Keratinocyte (primary cell): ENCODE results near the gene TBC1D10B. TPM values are rescaled to one million over a fixed set of nuclear protein-coding genes. Genes with fewer than 3 reads are reported as not detected.

Experiments
- DNase-seq: peaks from one replicate; pipeline ENCODE4 v3.0.0-alpha.2; 2011; ENCODE audit warnings: low read depth, missing footprints, low spot score
- FAIRE-seq: peaks from 2 replicates; lab custom pipeline; 2011; peaks lifted over from hg19 to GRCh38; lab: Jason Lieb, UNC
- H2AFZ ChIP-seq: 2 replicates; pipeline ENCODE4 v1.6.0; 2012; ENCODE audit warnings: low read length, control low read depth, inconsistent platforms; ENCODE audit not compliant: control insufficient read depth
- H3K27ac ChIP-seq: 2 replicates; pipeline ENCODE4 v1.5.1; 2011; ENCODE audit warnings: low read length; ENCODE audit not compliant: control insufficient read depth, insufficient read depth
- H3K27me3 ChIP-seq: 3 replicates; pipeline ENCODE4 v1.6.0; 2011; ENCODE audit warnings: low read length; ENCODE audit not compliant: control insufficient read depth, insufficient read depth; ENCODE audit errors: extremely low read depth
- H3K36me3 ChIP-seq, 2 experiments: 2 replicates in 1 of 2; 3 replicates in 1 of 2; pipeline ENCODE4 v1.5.1; 2011; ENCODE audit warnings: low read length in 2 of 2, mild to moderate bottlenecking in 1 of 2; ENCODE audit not compliant: control insufficient read depth in 2 of 2, insufficient read depth in 2 of 2; ENCODE audit errors: extremely low read depth in 1 of 2
- H3K4me1 ChIP-seq: 3 replicates; pipeline ENCODE4 v1.5.1; 2011; ENCODE audit warnings: low read length; ENCODE audit not compliant: control insufficient read depth, insufficient read depth; ENCODE audit errors: extremely low read depth
- H3K4me2 ChIP-seq: 3 replicates; pipeline ENCODE4 v1.6.0; 2011; ENCODE audit warnings: low read depth, low read length; ENCODE audit not compliant: control insufficient read depth, insufficient read depth; ENCODE audit errors: extremely low read depth
- H3K4me3 ChIP-seq, 3 experiments: fragments of 200-600 bp in 1 of 3; sonication (generic) in 1 of 3; 2 replicates in 2 of 3; 3 replicates in 1 of 3; pipeline ENCODE4 v1.5.1; 2011 to 2016; ENCODE audit warnings: low read length in 3 of 3, mild to moderate bottlenecking in 3 of 3, control low read depth in 2 of 3, inconsistent platforms in 1 of 3, low read depth in 1 of 3, mixed read lengths in 1 of 3, mixed run types in 1 of 3, moderate library complexity in 1 of 3; ENCODE audit not compliant: control insufficient read depth in 2 of 3, insufficient read depth in 2 of 3; ENCODE audit errors: extremely low read depth in 1 of 3
- H3K79me2 ChIP-seq: 2 replicates; pipeline ENCODE4 v1.6.0; 2012; ENCODE audit warnings: low read length; ENCODE audit not compliant: control insufficient read depth, insufficient read depth
- H3K9ac ChIP-seq: 3 replicates; pipeline ENCODE4 v1.6.0; 2011; ENCODE audit warnings: low read length; ENCODE audit not compliant: control insufficient read depth, insufficient read depth; ENCODE audit errors: extremely low read depth
- H3K9me1 ChIP-seq: 3 replicates; pipeline ENCODE4 v1.6.0; 2011; ENCODE audit warnings: low read length; ENCODE audit not compliant: control insufficient read depth, insufficient read depth; ENCODE audit errors: extremely low read depth
- H3K9me3 ChIP-seq: 2 replicates; pipeline ENCODE4 v1.5.1; 2012; ENCODE audit warnings: low read depth, low read length; ENCODE audit not compliant: control insufficient read depth
- H4K20me1 ChIP-seq: 3 replicates; pipeline ENCODE4 v1.6.0; 2011; ENCODE audit warnings: low read length; ENCODE audit not compliant: control insufficient read depth, insufficient read depth; ENCODE audit errors: extremely low read depth
- EZH2 ChIP-seq: IDR thresholded peaks from one replicate; pipeline ENCODE4 v1.6.1; 2012; ENCODE audit warnings: inconsistent platforms, mild to moderate bottlenecking, low read length, moderate library complexity
- dilution Hi-C: fragments of 300-500 bp; cut with MboI; formaldehyde crosslinking; loops from one replicate; pipeline ENCODE4 v1.7.0; 2020; ENCODE audit warnings: low sequenced_read_pairs; ENCODE audit not compliant: extremely low pct_ligation_motif_present
- polyA plus RNA-seq, 5 experiments: library from polyadenylated mRNA; depleted of rRNA in 3 of 5; stranded (reverse) in 3 of 5; stranded (forward) in 1 of 5; unstranded in 1 of 5; fragments of >200 nt; gene quantifications; 1 replicate in 1 of 5; 2 replicates in 3 of 5; 3 replicates in 1 of 5; pipeline versions ENCODE4 v1.2.1 to v1.2.3, GENCODE V29; 2011 to 2012; ENCODE audit warnings: missing spikeins in 2 of 5, low read depth in 1 of 5, low replicate concordance in 1 of 5
- TF ChIP-seq, protein P1 (sequence below), 3 experiments: IDR thresholded peaks in 1 of 3; conservative IDR thresholded peaks in 1 of 3; optimal IDR thresholded peaks in 1 of 3; 2 replicates in 2 of 3; 3 replicates in 1 of 3; pipeline versions ENCODE3 to v1.5.1; 2011; ENCODE audit warnings: low read length in 3 of 3, mild to moderate bottlenecking in 3 of 3, moderate library complexity in 2 of 3, control low read depth in 1 of 3, inconsistent platforms in 1 of 3; ENCODE audit not compliant: insufficient read depth in 2 of 3; ENCODE audit errors: extremely low read depth in 1 of 3

TBC1D10B gene
- polyA plus RNA-seq, 1 donor (not counting 4 experiments of a cell fraction or from before 2014, with no cell fraction given): 8.6 TPM

DNA sequence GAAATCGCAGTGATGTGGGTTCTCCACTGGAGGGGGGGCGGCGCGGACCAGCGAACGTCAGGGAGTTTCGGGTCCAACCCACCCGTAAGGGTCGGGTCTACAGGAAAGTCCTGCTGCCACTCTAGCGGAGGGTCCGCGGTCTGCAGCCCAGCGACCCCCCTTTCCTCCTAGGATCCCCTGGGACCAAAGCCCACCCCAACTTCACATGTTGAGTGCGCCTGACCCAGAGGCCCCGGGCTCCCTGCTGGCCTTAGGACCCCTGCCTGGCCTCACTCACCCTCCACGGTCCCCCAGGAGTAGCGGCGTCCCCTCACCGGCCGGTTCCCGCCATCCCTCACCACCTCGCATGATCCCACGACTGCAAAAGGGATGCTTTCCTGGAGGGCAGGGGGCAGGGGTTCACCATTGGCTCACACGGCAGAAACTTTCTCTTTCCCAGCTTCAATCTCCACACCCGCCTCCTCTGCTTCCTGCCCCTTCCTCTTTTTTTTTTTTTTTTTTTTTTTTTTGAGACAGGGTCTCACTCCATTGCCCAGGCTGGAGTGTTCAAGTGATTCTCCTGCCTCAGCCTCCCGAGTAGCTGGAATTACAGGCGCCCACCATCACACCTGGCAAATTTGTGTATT is 9.0 kb upstream of the TBC1D10B start:
- Histone ChIP-seq H3K79me2 (no peaks in the 10 kb centered on the region), H3K27me3 (no peaks in the 10 kb centered on the region), H3K9ac (peak overlapping the region; percentile 89), H4K20me1 (no peaks in the 10 kb centered on the region), H3K4me3 (peak overlapping the region; percentile 22 to 81 (median 49)), H3K9me1 (no peaks in the 10 kb centered on the region), H3K27ac (peak overlapping the region; percentile 67), H3K4me2 (peak overlapping the region; percentile 71), H2AFZ (peak overlapping the region; percentile 92), H3K36me3 (peaks cover 0 to 2% of the 10 kb centered on the region in 2 experiments), H3K4me1 (peaks cover 9% of the 10 kb centered on the region), H3K9me3 (no peaks in the 10 kb centered on the region)
- FAIRE-seq (no peak), DNase-seq (no peak)
- TF ChIP-seq, protein P1, sequence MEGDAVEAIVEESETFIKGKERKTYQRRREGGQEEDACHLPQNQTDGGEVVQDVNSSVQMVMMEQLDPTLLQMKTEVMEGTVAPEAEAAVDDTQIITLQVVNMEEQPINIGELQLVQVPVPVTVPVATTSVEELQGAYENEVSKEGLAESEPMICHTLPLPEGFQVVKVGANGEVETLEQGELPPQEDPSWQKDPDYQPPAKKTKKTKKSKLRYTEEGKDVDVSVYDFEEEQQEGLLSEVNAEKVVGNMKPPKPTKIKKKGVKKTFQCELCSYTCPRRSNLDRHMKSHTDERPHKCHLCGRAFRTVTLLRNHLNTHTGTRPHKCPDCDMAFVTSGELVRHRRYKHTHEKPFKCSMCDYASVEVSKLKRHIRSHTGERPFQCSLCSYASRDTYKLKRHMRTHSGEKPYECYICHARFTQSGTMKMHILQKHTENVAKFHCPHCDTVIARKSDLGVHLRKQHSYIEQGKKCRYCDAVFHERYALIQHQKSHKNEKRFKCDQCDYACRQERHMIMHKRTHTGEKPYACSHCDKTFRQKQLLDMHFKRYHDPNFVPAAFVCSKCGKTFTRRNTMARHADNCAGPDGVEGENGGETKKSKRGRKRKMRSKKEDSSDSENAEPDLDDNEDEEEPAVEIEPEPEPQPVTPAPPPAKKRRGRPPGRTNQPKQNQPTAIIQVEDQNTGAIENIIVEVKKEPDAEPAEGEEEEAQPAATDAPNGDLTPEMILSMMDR (optimal IDR thresholded peaks at IDR 0.05 in 1 of 3, IDR thresholded peaks at IDR 0.05 in 1 of 3, conservative IDR thresholded peaks at IDR 0.05 in 1 of 3; ENCODE audit: extremely low read depth in 1 of 3, insufficient read depth in 2 of 3, low read length in 3 of 3): no peak
- no peak for TF ChIP-seq EZH2
- dilution Hi-C loops: no loop called here

DNA sequence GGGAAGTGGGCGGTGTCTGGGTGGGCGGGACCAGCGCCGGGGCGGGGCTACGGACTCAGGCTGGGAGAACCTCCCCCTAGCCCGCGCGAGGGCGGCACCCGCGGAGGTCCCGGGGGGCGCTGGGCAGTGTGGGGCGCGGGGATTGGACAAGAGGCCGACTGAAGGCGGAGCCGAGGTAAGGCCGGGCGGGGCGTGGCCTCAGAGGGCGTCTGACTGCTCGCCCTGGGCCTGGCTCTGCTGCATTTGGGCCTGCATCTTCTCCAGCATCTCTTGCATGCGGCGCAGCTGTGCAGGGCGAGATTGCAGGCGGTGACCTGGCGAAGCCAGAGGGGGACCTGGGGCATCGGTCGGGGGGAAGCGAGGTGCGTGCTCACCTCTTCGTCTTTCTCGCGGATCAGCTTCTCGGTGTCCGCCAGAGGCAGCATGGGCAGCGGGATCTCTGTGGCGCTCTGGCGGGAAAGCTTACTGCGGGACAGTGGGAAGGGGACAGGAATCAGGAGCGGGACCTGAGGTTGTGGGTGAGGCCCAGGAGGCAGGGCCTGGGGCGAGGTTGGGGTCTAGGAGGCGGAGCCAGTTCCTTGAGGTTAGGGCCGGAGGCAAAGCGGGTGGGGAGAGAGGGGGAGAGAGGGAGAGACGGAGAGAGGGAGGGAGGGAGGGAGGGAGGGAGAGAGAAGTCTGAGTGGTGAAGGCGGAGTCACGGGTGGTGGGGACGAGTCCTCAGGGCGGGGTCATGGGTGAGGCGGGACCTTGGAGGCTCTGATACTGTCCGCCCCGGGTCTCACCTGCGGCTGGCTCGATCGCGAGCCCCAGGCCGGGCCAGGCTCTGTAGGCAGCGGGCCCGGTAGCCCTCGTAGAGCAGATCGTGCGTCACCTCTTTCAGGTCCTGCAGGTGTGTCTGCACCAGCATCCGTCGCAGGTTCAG is 8.2 kb upstream of the TBC1D10B start:
- no peak for DNase-seq

More for the DNA sequence above, 8.2 kb upstream of the TBC1D10B start:
- Histone ChIP-seq H3K27ac (peak overlapping the region; percentile 90), H3K79me2 (no peaks in the 10 kb centered on the region), H3K36me3 (peaks cover 0 to 2% of the 10 kb centered on the region in 2 experiments), H3K9me1 (no peaks in the 10 kb centered on the region), H3K9me3 (no peaks in the 10 kb centered on the region), H3K4me3 (peak overlapping the region; percentile 42 to 81 (median 77)), H3K27me3 (no peaks in the 10 kb centered on the region), H2AFZ (peak overlapping the region; percentile 92), H4K20me1 (no peaks in the 10 kb centered on the region), H3K9ac (peak overlapping the region; percentile 89), H3K4me1 (peaks cover 9% of the 10 kb centered on the region), H3K4me2 (peak overlapping the region; percentile 71)
- TF ChIP-seq, protein P1 (optimal IDR thresholded peaks at IDR 0.05 in 1 of 3, IDR thresholded peaks at IDR 0.05 in 1 of 3, conservative IDR thresholded peaks at IDR 0.05 in 1 of 3; ENCODE audit: extremely low read depth in 1 of 3, insufficient read depth in 2 of 3, low read length in 3 of 3): peak in 2 of 3 experiments; percentile 27 to 28
- no peak for TF ChIP-seq EZH2
- dilution Hi-C loops: no loop called here
- FAIRE-seq: peak; percentile 44
